22Rv1 (cell line): ENCODE measurements around the gene IQCM.

ENCODE experiments used
- H3K27ac ChIP-seq: fragments of 450-650 bp; 2 replicates; pipeline ENCODE4 v1.5.1; 2017
- CTCF ChIP-seq: fragments of 450-650 bp; IDR thresholded peaks from 2 replicates; pipeline ENCODE4 v1.5.1; 2017; ENCODE audit warnings: mild to moderate bottlenecking
- ZFX ChIP-seq: fragments of 450-650 bp; IDR thresholded peaks from 2 replicates; pipeline ENCODE4 v1.6.1; 2017; ENCODE audit warnings: antibody characterized with exemption, borderline replicate concordance

Gene IQCM

GRCh38 chr4:149466446-149466845 lies 349.2 kb downstream of the IQCM start:
- TF ChIP-seq CTCF (no peak), ZFX (no peak)
- no peak overlapping the region for H3K27ac ChIP-seq

- no peak for TF ChIP-seq ZFX
- TF ChIP-seq CTCF, result no peak
- no peak overlapping the region for H3K27ac ChIP-seq
Observed at GRCh38 chr4:149465955-149466354, 349.7 kb downstream of the IQCM start.

GRCh38 chr4:149443537-149443936 lies 372.1 kb downstream of the IQCM start:
- H3K27ac ChIP-seq, result no peak overlapping the region
- TF ChIP-seq CTCF (no peak), ZFX (no peak)

GRCh38 chr4:149441338-149441737 lies 374.3 kb downstream of the IQCM start:
- H3K27ac ChIP-seq, result no peak overlapping the region
- TF ChIP-seq CTCF, result no peak
- no peak for TF ChIP-seq ZFX

GRCh38 chr4:149426461-149426860 lies 389.2 kb downstream of the IQCM start:
- TF ChIP-seq CTCF, result no peak
- H3K27ac ChIP-seq, result no peak overlapping the region

- TF ChIP-seq CTCF (no peak), ZFX (no peak)
- no peak overlapping the region for H3K27ac ChIP-seq
Observed at GRCh38 chr4:149409555-149409962, 406.1 kb downstream of the IQCM start.

- TF ChIP-seq ZFX (no peak), CTCF (no peak)
- no peak overlapping the region for H3K27ac ChIP-seq
Observed at GRCh38 chr4:149409146-149409545, 406.5 kb downstream of the IQCM start.
